Activated effector memory CD4-positive, alpha-beta T cell treated with anti-CD3 and anti-CD28 coated beads, Interleukin-2, amount 50 U/mL, for 16 hours (primary cell): ENCODE data around the gene HNRNPU.

Experiments used
- DNase-seq: peaks from one replicate; pipeline ENCODE4 v3.0.0-alpha.2; 2020

Gene HNRNPU

GRCh38 chr1:244800821-244801220 is 63.5 kb downstream of the HNRNPU start:
- DNase-seq, result no peak
